ENCODE measurements around the gene TMOD2. TPM values are rescaled to one million over a fixed set of nuclear protein-coding genes. Genes with fewer than 3 reads are reported as not detected.
A peak's percentile ranks its signal among the peaks of the same experiment; 100 is the strongest.

Gene TMOD2
- total RNA-seq, 1 donor: 9.8 TPM

DNA sequence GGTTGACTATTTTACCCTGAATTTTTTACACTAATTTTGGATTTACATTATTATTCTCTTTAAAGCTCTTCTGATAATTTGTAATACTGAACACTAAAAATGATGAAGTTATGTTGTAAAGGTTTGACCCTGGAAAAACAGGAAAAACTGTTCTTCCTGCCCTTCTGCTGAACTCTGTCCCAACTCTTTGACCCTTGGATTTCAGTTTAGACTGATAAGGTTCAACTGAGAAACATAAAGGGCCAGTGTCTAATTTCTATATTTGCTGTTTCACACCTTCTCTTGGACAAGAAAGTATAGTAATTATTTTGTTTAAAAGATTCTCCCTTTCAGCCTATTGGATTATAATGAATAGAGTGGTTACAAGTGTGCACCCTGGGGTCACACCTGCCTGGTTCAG is 65.2 kb downstream of the TMOD2 start:
- H3K4me3 ChIP-seq (ENCODE audit: insufficient read depth, low read length): no peak overlapping the region
- no peaks in the 10 kb centered on the region for H3K79me2 ChIP-seq (ENCODE audit: insufficient read depth, low read length)
- H3K9me3 ChIP-seq (ENCODE audit: low read depth, low read length): no peaks in the 10 kb centered on the region
- H3K27me3 ChIP-seq (ENCODE audit: insufficient read depth, low read length): no peaks in the 10 kb centered on the region
- no peak overlapping the region for H3K4me2 ChIP-seq (ENCODE audit: insufficient read depth, low read length)
- TF ChIP-seq, protein P1, sequence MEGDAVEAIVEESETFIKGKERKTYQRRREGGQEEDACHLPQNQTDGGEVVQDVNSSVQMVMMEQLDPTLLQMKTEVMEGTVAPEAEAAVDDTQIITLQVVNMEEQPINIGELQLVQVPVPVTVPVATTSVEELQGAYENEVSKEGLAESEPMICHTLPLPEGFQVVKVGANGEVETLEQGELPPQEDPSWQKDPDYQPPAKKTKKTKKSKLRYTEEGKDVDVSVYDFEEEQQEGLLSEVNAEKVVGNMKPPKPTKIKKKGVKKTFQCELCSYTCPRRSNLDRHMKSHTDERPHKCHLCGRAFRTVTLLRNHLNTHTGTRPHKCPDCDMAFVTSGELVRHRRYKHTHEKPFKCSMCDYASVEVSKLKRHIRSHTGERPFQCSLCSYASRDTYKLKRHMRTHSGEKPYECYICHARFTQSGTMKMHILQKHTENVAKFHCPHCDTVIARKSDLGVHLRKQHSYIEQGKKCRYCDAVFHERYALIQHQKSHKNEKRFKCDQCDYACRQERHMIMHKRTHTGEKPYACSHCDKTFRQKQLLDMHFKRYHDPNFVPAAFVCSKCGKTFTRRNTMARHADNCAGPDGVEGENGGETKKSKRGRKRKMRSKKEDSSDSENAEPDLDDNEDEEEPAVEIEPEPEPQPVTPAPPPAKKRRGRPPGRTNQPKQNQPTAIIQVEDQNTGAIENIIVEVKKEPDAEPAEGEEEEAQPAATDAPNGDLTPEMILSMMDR (IDR thresholded peaks at IDR 0.05; ENCODE audit: extremely low read depth, low read depth, low read length): no peak
- no peak for DNase-seq (ENCODE audit: insufficient read length, low spot score, missing footprints)
- H3K4me1 ChIP-seq (ENCODE audit: insufficient read depth, low read length): no peaks in the 10 kb centered on the region
- H2AFZ ChIP-seq (ENCODE audit: low read length): no peak overlapping the region
- no peak overlapping the region for H3K27ac ChIP-seq (ENCODE audit: low read depth, low read length)
- no peaks in the 10 kb centered on the region for H4K20me1 ChIP-seq (ENCODE audit: insufficient read depth, low read length)
- no peaks in the 10 kb centered on the region for H3K36me3 ChIP-seq (ENCODE audit: insufficient read depth, low read length)

DNA sequence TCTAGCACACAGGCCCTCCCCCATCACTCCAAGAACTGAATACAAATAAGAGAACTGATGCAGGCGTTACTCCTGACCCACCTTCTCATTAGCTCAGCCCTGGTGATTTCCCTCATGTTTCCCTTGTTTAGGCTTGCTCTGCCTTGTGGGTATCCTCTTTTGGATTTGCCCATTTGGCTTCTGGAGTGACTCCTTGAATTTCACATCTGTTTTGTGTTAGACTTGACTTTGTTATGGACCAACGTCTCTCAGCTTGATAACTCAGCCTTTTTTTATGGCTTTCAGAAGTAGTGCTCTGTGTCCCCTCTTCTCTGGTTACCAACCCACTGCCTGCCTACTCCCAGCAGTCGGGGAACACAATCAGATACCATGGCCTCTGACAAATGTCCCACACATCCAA is 66.8 kb downstream of the TMOD2 start:
- H3K4me1 ChIP-seq (ENCODE audit: insufficient read depth, low read length): no peaks in the 10 kb centered on the region
- no peaks in the 10 kb centered on the region for H3K9me3 ChIP-seq (ENCODE audit: low read depth, low read length)
- no peaks in the 10 kb centered on the region for H3K27me3 ChIP-seq (ENCODE audit: insufficient read depth, low read length)
- no peaks in the 10 kb centered on the region for H4K20me1 ChIP-seq (ENCODE audit: insufficient read depth, low read length)
- H3K27ac ChIP-seq (ENCODE audit: low read depth, low read length): no peak overlapping the region
- no peaks in the 10 kb centered on the region for H3K79me2 ChIP-seq (ENCODE audit: insufficient read depth, low read length)
- no peak overlapping the region for H3K4me3 ChIP-seq (ENCODE audit: insufficient read depth, low read length)
- no peaks in the 10 kb centered on the region for H3K36me3 ChIP-seq (ENCODE audit: insufficient read depth, low read length)
- no peak for DNase-seq (ENCODE audit: insufficient read length, low spot score, missing footprints)
- H3K4me2 ChIP-seq (ENCODE audit: insufficient read depth, low read length): no peak overlapping the region
- H2AFZ ChIP-seq (ENCODE audit: low read length): no peak overlapping the region
- TF ChIP-seq, protein P1 (IDR thresholded peaks at IDR 0.05; ENCODE audit: extremely low read depth, low read depth, low read length): no peak

DNA sequence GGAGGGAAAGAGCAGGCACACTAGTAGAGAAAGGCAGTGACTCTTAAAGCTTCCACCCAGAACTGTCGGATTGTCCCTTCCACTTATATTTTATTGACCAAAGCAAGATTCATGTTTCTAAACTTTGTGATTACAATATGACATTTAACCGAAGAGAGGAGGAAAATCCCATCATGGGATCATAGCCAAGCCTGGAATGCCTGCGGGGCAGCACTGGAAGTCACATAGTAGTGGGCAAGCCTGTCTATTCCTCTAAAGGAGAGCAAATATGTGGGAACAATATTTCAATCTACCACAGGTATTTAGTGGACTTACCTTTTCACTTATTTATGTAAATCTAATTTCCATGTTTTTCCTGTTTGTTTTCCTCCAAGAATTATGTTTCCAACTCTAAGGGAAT is 74.3 kb downstream of the TMOD2 start:
- DNase-seq (ENCODE audit: insufficient read length, low spot score, missing footprints): no peak
- H3K9me3 ChIP-seq (ENCODE audit: low read depth, low read length): no peaks in the 10 kb centered on the region
- H4K20me1 ChIP-seq (ENCODE audit: insufficient read depth, low read length): no peaks in the 10 kb centered on the region
- H3K36me3 ChIP-seq (ENCODE audit: insufficient read depth, low read length): no peaks in the 10 kb centered on the region
- TF ChIP-seq, protein P1 (IDR thresholded peaks at IDR 0.05; ENCODE audit: extremely low read depth, low read depth, low read length): no peak
- peaks cover 2% of the 10 kb centered on the region for H3K4me1 ChIP-seq (ENCODE audit: insufficient read depth, low read length)
- H3K4me3 ChIP-seq (ENCODE audit: insufficient read depth, low read length): no peak overlapping the region
- H3K27ac ChIP-seq (ENCODE audit: low read depth, low read length): no peak overlapping the region
- peaks cover 13% of the 10 kb centered on the region for H3K79me2 ChIP-seq (ENCODE audit: insufficient read depth, low read length)
- no peaks in the 10 kb centered on the region for H3K27me3 ChIP-seq (ENCODE audit: insufficient read depth, low read length)
- no peak overlapping the region for H3K4me2 ChIP-seq (ENCODE audit: insufficient read depth, low read length)
- H2AFZ ChIP-seq (ENCODE audit: low read length): no peak overlapping the region

DNA sequence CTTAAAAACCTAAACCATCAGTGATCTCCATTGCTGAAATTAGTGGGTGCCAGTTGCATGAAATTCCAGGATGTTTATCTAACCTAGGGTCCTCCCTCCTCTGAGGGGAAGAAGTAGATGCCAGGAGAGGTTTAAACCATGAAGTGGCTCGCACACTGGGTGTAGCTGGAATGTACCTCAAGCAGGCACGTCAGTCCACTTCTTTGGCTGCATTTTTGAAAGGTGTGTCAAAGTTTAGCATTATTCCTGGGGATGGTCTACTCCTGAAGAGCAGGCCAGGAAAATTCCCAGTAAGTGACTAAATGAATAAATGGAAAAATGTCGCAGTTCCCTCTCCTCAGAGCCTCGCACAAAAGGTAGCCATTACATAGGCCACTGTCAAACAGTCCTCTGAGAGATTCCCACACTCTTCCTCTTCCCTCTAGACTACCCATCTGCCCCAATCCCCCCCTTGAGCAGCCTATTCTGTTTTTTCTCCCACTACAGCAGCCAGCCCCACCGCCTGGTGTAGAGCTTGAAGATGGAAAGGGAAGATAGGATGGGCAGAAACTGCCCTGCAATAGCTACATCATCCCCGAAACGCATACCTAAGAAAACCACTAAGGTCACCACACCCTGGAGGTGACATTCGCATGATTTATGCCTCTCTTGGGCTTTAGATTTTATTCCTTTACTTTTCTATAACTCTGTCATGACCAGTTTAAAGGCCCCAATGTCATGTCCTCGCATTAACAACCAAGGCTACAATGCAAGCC is 77.4 kb downstream of the TMOD2 start:
- Histone ChIP-seq H3K27ac (ENCODE audit: low read depth, low read length) (no peak overlapping the region), H3K27me3 (ENCODE audit: insufficient read depth, low read length) (no peaks in the 10 kb centered on the region), H3K36me3 (ENCODE audit: insufficient read depth, low read length) (no peaks in the 10 kb centered on the region), H3K9me3 (ENCODE audit: low read depth, low read length) (no peaks in the 10 kb centered on the region), H3K79me2 (ENCODE audit: insufficient read depth, low read length) (peaks cover 43% of the 10 kb centered on the region), H4K20me1 (ENCODE audit: insufficient read depth, low read length) (peaks cover 13% of the 10 kb centered on the region), H3K4me3 (ENCODE audit: insufficient read depth, low read length) (no peak overlapping the region), H3K4me2 (ENCODE audit: insufficient read depth, low read length) (peak overlapping the region; percentile 85), H2AFZ (ENCODE audit: low read length) (peak overlapping the region; percentile 90), H3K4me1 (ENCODE audit: insufficient read depth, low read length) (peaks cover 9% of the 10 kb centered on the region)
- TF ChIP-seq, protein P1 (IDR thresholded peaks at IDR 0.05; ENCODE audit: extremely low read depth, low read depth, low read length): no peak
- no peak for DNase-seq (ENCODE audit: insufficient read length, low spot score, missing footprints)

Measured in osteoblast (primary cell).